Tibial nerve (tissue), 4 donors: ENCODE results near the gene FAM83E. TPM values are rescaled to one million over a fixed set of nuclear protein-coding genes. Genes with fewer than 3 reads are reported as not detected.

ENCODE experiments used
- DNase-seq, 2 donors: peaks; one replicate each; pipeline ENCODE4 v3.0.0-alpha.2; 2019; ENCODE audit warnings: low spot score in 2 of 2
- H3K27ac ChIP-seq, 4 donors: fragments of 200-600 bp; sonication (generic) in 3 of 4; one replicate each; pipeline ENCODE4 v1.5.1; 2017 to 2019; ENCODE audit warnings: mild to moderate bottlenecking in 1 of 4
- H3K27me3 ChIP-seq, 2 donors: fragments of 200-600 bp; sonication (generic) in 1 of 2; one replicate each; pipeline versions ENCODE4 v1.5.1 to v1.6.0; 2017 to 2019
- H3K36me3 ChIP-seq, 3 donors: fragments of 200-600 bp; sonication (generic); one replicate each; pipeline ENCODE4 v1.5.1; 2018 to 2019
- H3K4me1 ChIP-seq, 4 donors: fragments of 200-600 bp; sonication (generic) in 3 of 4; one replicate each; pipeline ENCODE4 v1.5.1; 2017 to 2019
- H3K4me3 ChIP-seq, 4 donors: fragments of 200-600 bp; sonication (generic) in 3 of 4; one replicate each; pipeline ENCODE4 v1.5.1; 2017 to 2019; ENCODE audit warnings: mild to moderate bottlenecking in 1 of 4, moderate library complexity in 1 of 4
- H3K9me3 ChIP-seq, 4 donors: fragments of 200-600 bp; sonication (generic) in 3 of 4; one replicate each; pipeline ENCODE4 v1.5.1; 2017 to 2019
- CTCF ChIP-seq, 5 experiments: fragments of 200-600 bp in 3 of 5; fragments of 450-650 bp in 2 of 5; sonication (generic) in 3 of 5; IDR thresholded peaks; one replicate each; pipeline ENCODE4 v1.5.1; 2016 to 2019; ENCODE audit warnings: antibody characterized with exemption in 5 of 5, mild to moderate bottlenecking in 3 of 5, moderate library complexity in 2 of 5
- EP300 ChIP-seq, 2 donors: sonication (generic); formaldehyde crosslinking; IDR thresholded peaks; one replicate each; pipeline ENCODE4 v1.6.1; 2017; ENCODE audit warnings: antibody characterized with exemption in 2 of 2, mild to moderate bottlenecking in 1 of 2
- POLR2A ChIP-seq, 2 donors: fragments of 450-650 bp; IDR thresholded peaks; one replicate each; pipeline ENCODE4 v1.6.1; 2017; ENCODE audit warnings: antibody characterized with exemption in 2 of 2, mild to moderate bottlenecking in 2 of 2, moderate library complexity in 2 of 2
- WGBS, 2 donors: methylation state at CpG; one replicate each; pipeline ENCODE4 v1.1.5; 2018; 5-methylcytosine and 5-hydroxymethylcytosine counted together
- total RNA-seq, 4 donors: library from RNA; depleted of rRNA; stranded (reverse); fragments of >200 nt; gene quantifications; one replicate each; pipeline ENCODE4 v1.1.0, GENCODE V29; 2016

Gene FAM83E
- total RNA-seq, 4 donors from 2014 or later, result not detected

GRCh38 chr19:48596679-48597465 is 18.0 kb downstream of the FAM83E start:
- 81 to 82% methylated on average over 39 of the region's 39 CpGs for WGBS, 2 donors
- Histone ChIP-seq H3K9me3 (no peaks in the 10 kb centered on the region), H3K4me1 (no peaks in the 10 kb centered on the region), H3K27ac (no peak overlapping the region), H3K36me3 (no peaks in the 10 kb centered on the region), H3K27me3 (peaks cover 0 to 12% of the 10 kb centered on the region in 2 donors), H3K4me3 (no peak overlapping the region)
- no peak for TF ChIP-seq CTCF (IDR thresholded peaks at IDR 0.05)
- TF ChIP-seq POLR2A (IDR thresholded peaks at IDR 0.05), result no peak
- no peak for TF ChIP-seq EP300 (IDR thresholded peaks at IDR 0.05)
- no peak for DNase-seq

GRCh38 chr19:48596237-48596636 is 18.6 kb downstream of the FAM83E start:
- DNase-seq, result no peak
- WGBS, 2 donors, result 77 to 92% methylated on average over 3 of the region's 4 CpGs
- Histone ChIP-seq H3K36me3 (no peaks in the 10 kb centered on the region), H3K4me1 (no peaks in the 10 kb centered on the region), H3K4me3 (no peak overlapping the region), H3K27ac (no peak overlapping the region), H3K27me3 (peaks cover 0 to 12% of the 10 kb centered on the region in 2 donors), H3K9me3 (no peaks in the 10 kb centered on the region)
- no peak for TF ChIP-seq EP300 (IDR thresholded peaks at IDR 0.05)
- no peak for TF ChIP-seq POLR2A (IDR thresholded peaks at IDR 0.05)
- no peak for TF ChIP-seq CTCF (IDR thresholded peaks at IDR 0.05)

- peaks cover 0 to 12% of the 10 kb centered on the region in 2 donors for H3K27me3 ChIP-seq
- H3K4me3 ChIP-seq, result no peak overlapping the region
- TF ChIP-seq CTCF (IDR thresholded peaks at IDR 0.05) (no peak), POLR2A (IDR thresholded peaks at IDR 0.05) (no peak), EP300 (IDR thresholded peaks at IDR 0.05) (no peak)
- 70 to 72% methylated on average over 6 of the region's 6 CpGs for WGBS, 2 donors
- no peaks in the 10 kb centered on the region for H3K4me1 ChIP-seq
- no peak overlapping the region for H3K27ac ChIP-seq
- H3K36me3 ChIP-seq, result no peaks in the 10 kb centered on the region
- no peak for DNase-seq
- no peaks in the 10 kb centered on the region for H3K9me3 ChIP-seq
Measured at GRCh38 chr19:48595833-48596232, 19.0 kb downstream of the FAM83E start.

- no peak overlapping the region for H3K27ac ChIP-seq
- TF ChIP-seq CTCF (IDR thresholded peaks at IDR 0.05), result no peak
- TF ChIP-seq POLR2A (IDR thresholded peaks at IDR 0.05), result no peak
- no peak for TF ChIP-seq EP300 (IDR thresholded peaks at IDR 0.05)
- WGBS, 2 donors, result 90 to 93% methylated on average over 9 of the region's 9 CpGs
Measured at GRCh38 chr19:48595171-48595570, 19.7 kb downstream of the FAM83E start.

GRCh38 chr19:48591021-48591420 is 23.9 kb downstream of the FAM83E start:
- Histone ChIP-seq H3K9me3 (no peaks in the 10 kb centered on the region), H3K36me3 (no peaks in the 10 kb centered on the region), H3K4me1 (peaks cover 0 to 10% (median 0%) of the 10 kb centered on the region in 4 donors), H3K4me3 (no peak overlapping the region), H3K27ac (no peak overlapping the region), H3K27me3 (no peaks in the 10 kb centered on the region)
- no peak for TF ChIP-seq EP300 (IDR thresholded peaks at IDR 0.05)
- no peak for DNase-seq
- WGBS, 2 donors, result 77 to 82% methylated on average over 5 of the region's 5 CpGs

More at GRCh38 chr19:48595171-48595570, 19.7 kb downstream of the FAM83E start:
- Histone ChIP-seq H3K9me3 (no peaks in the 10 kb centered on the region), H3K36me3 (no peaks in the 10 kb centered on the region), H3K4me1 (no peaks in the 10 kb centered on the region), H3K27me3 (peaks cover 0 to 12% of the 10 kb centered on the region in 2 donors), H3K4me3 (no peak overlapping the region)
- DNase-seq, result no peak
